DOHH2 (cell line): ENCODE results near the gene FRY.

ENCODE experiments used
- H3F3A ChIP-seq: fragments of 200-600 bp; sonication (generic), shearing (Covaris generic); 2 replicates; pipeline ENCODE4 v1.6.0; 2016; ENCODE audit warnings: antibody characterized with exemption, mild to moderate bottlenecking; ENCODE audit not compliant: control insufficient read depth, insufficient read depth
- H3K27ac ChIP-seq: fragments of 200-600 bp; sonication (generic); 2 replicates; pipeline ENCODE4 v1.5.1; 2014; ENCODE audit warnings: low read depth, mild to moderate bottlenecking, low read length, moderate library complexity
- H3K27me3 ChIP-seq: fragments of 200-600 bp; sonication (generic); 2 replicates; pipeline ENCODE4 v1.6.1; 2014; ENCODE audit warnings: mild to moderate bottlenecking, low read length, mixed read lengths; ENCODE audit not compliant: control insufficient read depth
- H3K36me3 ChIP-seq: fragments of 200-600 bp; sonication (generic); 2 replicates; pipeline ENCODE4 v1.6.1; 2014; ENCODE audit warnings: mild to moderate bottlenecking, low read length, moderate library complexity, mixed read lengths; ENCODE audit not compliant: control insufficient read depth
- H3K4me1 ChIP-seq: fragments of 200-600 bp; sonication (generic); 2 replicates; pipeline ENCODE4 v1.6.1; 2014; ENCODE audit warnings: mild to moderate bottlenecking, low read length, mixed read lengths; ENCODE audit not compliant: control insufficient read depth
- H3K4me2 ChIP-seq: fragments of 200-600 bp; sonication (generic); 2 replicates; pipeline ENCODE4 v1.6.0; 2014; ENCODE audit warnings: mild to moderate bottlenecking, low read length, moderate library complexity
- H3K4me3 ChIP-seq: fragments of 200-600 bp; sonication (generic); 2 replicates; pipeline ENCODE4 v1.5.1; 2014; ENCODE audit warnings: mild to moderate bottlenecking, low read length, mixed read lengths
- H3K79me2 ChIP-seq: fragments of 200-600 bp; sonication (generic); 2 replicates; pipeline ENCODE4 v1.6.1; 2014; ENCODE audit warnings: mild to moderate bottlenecking, low read length, mixed read lengths; ENCODE audit not compliant: control insufficient read depth
- H3K9me2 ChIP-seq: fragments of 200-600 bp; sonication (generic); replicated peaks from 2 replicates; pipeline ENCODE4 v1.6.1; 2014; ENCODE audit warnings: mild to moderate bottlenecking, low read length, mixed read lengths; ENCODE audit not compliant: control insufficient read depth
- H3K9me3 ChIP-seq: fragments of 200-600 bp; sonication (generic); 2 replicates; pipeline ENCODE4 v1.6.1; 2014; ENCODE audit warnings: antibody characterized with exemption, low read length, mixed read lengths; ENCODE audit not compliant: control insufficient read depth, insufficient read depth
- H4K20me1 ChIP-seq: fragments of 200-600 bp; sonication (generic); 2 replicates; pipeline ENCODE4 v1.6.0; 2014; ENCODE audit warnings: low read depth, mild to moderate bottlenecking, antibody characterized with exemption, low read length, moderate library complexity; ENCODE audit not compliant: control insufficient read depth, insufficient read depth
- CTCF ChIP-seq: fragments of 200-600 bp; sonication (generic); IDR thresholded peaks from one replicate; pipeline ENCODE4 v1.5.1; 2014; ENCODE audit warnings: antibody characterized with exemption, mild to moderate bottlenecking, low read depth, low read length; ENCODE audit not compliant: poor library complexity, severe bottlenecking
- EZH2phosphoT487 ChIP-seq: fragments of 200-600 bp; sonication (generic); IDR thresholded peaks from 2 replicates; pipeline ENCODE4 v1.6.1; 2017; ENCODE audit warnings: borderline replicate concordance, mild to moderate bottlenecking, antibody characterized with exemption, low read length, moderate library complexity, mixed read lengths

FRY gene

GRCh38 chr13:32063619-32064233, 32.2 kb downstream of the FRY start:
- H3K4me3 ChIP-seq = no peak overlapping the region
- H3K9me3 ChIP-seq = no peaks in the 10 kb centered on the region
- 0 out of 2 replicates have a peak, but pooled peaks cover 6% of the 10 kb centered on the region for H3F3A ChIP-seq
- peaks cover 37% of the 10 kb centered on the region for H3K36me3 ChIP-seq
- H4K20me1 ChIP-seq = no peaks in the 10 kb centered on the region
- no peaks in the 10 kb centered on the region for H3K9me2 ChIP-seq
- peaks cover 63% of the 10 kb centered on the region for H3K4me1 ChIP-seq
- no peak overlapping the region for H3K27ac ChIP-seq
- peaks cover 85% of the 10 kb centered on the region for H3K79me2 ChIP-seq
- TF ChIP-seq CTCF (no peak), EZH2phosphoT487 (no peak)
- no peaks in the 10 kb centered on the region for H3K27me3 ChIP-seq
- no peak overlapping the region for H3K4me2 ChIP-seq

DNA sequence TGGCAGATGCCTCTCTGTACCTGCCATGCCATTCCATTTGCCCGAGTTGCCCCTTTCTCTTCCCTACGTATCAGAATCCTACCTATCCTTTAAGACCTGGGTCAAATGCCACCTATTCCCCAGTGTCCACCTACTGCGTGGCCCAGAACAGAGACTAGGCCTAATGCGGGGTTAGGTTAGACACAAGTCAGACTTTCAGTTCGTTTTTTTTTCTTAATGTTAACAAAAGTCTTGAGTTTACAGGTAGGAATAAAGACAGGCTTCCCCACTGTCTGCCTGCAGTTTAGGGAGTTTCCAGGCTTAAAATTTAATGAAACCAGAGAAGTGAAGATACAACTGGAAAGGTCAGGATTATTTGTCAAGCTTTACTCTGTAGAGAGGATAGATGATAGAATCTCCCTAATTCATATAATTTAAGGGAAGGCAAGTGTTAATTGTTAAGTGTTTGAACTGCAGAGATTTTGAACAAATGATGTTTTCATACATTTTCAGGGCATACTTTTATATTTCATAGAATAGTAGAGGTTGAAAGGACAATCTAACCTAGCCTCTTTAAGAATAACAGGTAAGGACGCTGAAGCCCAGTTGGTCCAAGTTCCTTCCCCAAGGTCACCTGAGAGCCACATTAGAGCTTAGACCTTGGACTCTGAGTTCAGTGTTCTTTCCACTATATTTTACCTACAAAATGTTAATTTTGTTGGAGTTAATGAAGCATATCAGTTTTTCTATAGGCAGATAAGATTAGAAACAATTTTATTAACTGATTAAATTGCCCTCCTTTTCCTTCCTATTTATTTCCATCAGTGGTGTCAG, 35.8 kb downstream of the FRY start:
- Histone ChIP-seq H3K9me2 (no peaks in the 10 kb centered on the region), H3K4me2 (no peak overlapping the region), H3K36me3 (peaks cover 29% of the 10 kb centered on the region), H3F3A (0 out of 2 replicates have a peak, but pooled peaks cover 3% of the 10 kb centered on the region), H3K9me3 (no peaks in the 10 kb centered on the region), H3K27ac (no peak overlapping the region), H3K4me3 (no peak overlapping the region), H4K20me1 (no peaks in the 10 kb centered on the region), H3K79me2 (peaks cover 69% of the 10 kb centered on the region), H3K4me1 (peaks cover 32% of the 10 kb centered on the region), H3K27me3 (no peaks in the 10 kb centered on the region)
- TF ChIP-seq EZH2phosphoT487 = no peak
- no peak for TF ChIP-seq CTCF

DNA sequence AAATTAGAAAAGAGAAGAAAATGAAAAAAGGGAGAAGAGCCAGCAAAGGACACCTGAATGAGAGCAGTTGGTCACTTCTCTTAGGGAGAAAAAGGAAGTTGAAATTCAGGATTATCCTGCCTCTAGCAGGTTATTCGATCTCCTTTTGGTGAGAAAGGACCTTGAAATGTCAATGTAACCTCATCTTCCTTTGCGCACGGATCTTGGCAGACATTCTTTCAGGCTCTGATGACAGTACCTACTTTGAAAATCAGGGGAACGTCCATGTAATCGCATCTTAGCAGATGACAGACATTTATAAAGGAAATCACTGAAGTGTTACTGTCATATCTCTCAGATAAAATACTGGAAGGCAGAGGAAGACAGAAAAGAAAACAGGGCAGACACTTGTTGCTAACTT, 36.7 kb downstream of the FRY start:
- Histone ChIP-seq H3K79me2 (peaks cover 74% of the 10 kb centered on the region), H3K27ac (no peak overlapping the region), H3K4me3 (no peak overlapping the region), H3K9me3 (no peaks in the 10 kb centered on the region), H3K4me1 (peaks cover 32% of the 10 kb centered on the region), H3K36me3 (peaks cover 29% of the 10 kb centered on the region), H3K27me3 (no peaks in the 10 kb centered on the region), H4K20me1 (no peaks in the 10 kb centered on the region), H3K4me2 (no peak overlapping the region), H3K9me2 (no peaks in the 10 kb centered on the region), H3F3A (0 out of 2 replicates have a peak, but pooled peaks cover 3% of the 10 kb centered on the region)
- TF ChIP-seq EZH2phosphoT487 = no peak
- TF ChIP-seq CTCF = no peak
